GM23248 (cell line): Measurements from ENCODE around the gene EGFLAM. TPM values are rescaled to one million over a fixed set of nuclear protein-coding genes. Genes with fewer than 3 reads are reported as not detected.

ENCODE experiments used
- DNase-seq: peaks from one replicate; pipeline ENCODE4 v3.0.0-alpha.2; 2015
- H2AFZ ChIP-seq: fragments of 200-600 bp; sonication (generic); 2 replicates; pipeline ENCODE4 v1.6.1; 2016; ENCODE audit warnings: antibody characterized with exemption
- H3F3A ChIP-seq: fragments of 200-600 bp; sonication (generic); 2 replicates; pipeline ENCODE4 v1.6.1; 2016; ENCODE audit warnings: mild to moderate bottlenecking, antibody characterized with exemption, mixed run types; ENCODE audit not compliant: insufficient read depth
- H3K27ac ChIP-seq: fragments of 200-600 bp; sonication (generic); 2 replicates; pipeline ENCODE4 v1.5.1; 2016; ENCODE audit warnings: mild to moderate bottlenecking
- H3K27me3 ChIP-seq: fragments of 200-600 bp; sonication (generic); replicated peaks from 2 replicates; pipeline ENCODE4 v1.6.1; 2016; ENCODE audit warnings: mild to moderate bottlenecking; ENCODE audit not compliant: insufficient read depth
- H3K36me3 ChIP-seq: fragments of 200-600 bp; sonication (generic); 2 replicates; pipeline ENCODE4 v1.6.1; 2016; ENCODE audit warnings: low read depth, mild to moderate bottlenecking
- H3K4me1 ChIP-seq: fragments of 200-600 bp; sonication (generic); 2 replicates; pipeline ENCODE4 v1.6.1; 2016; ENCODE audit warnings: mild to moderate bottlenecking; ENCODE audit not compliant: insufficient read depth
- H3K4me2 ChIP-seq: fragments of 200-600 bp; sonication (generic); one replicate; pipeline ENCODE4 v1.6.1; 2016; ENCODE audit warnings: mild to moderate bottlenecking; ENCODE audit not compliant: unreplicated experiment
- H3K4me3 ChIP-seq: fragments of 200-600 bp; sonication (generic); 2 replicates; pipeline ENCODE4 v1.5.1; 2016; ENCODE audit warnings: mild to moderate bottlenecking
- H3K79me2 ChIP-seq: fragments of 200-600 bp; sonication (generic); 2 replicates; pipeline ENCODE4 v1.6.1; 2016; ENCODE audit warnings: mild to moderate bottlenecking; ENCODE audit not compliant: insufficient read depth
- H3K9ac ChIP-seq: fragments of 200-600 bp; sonication (generic); 2 replicates; pipeline ENCODE4 v1.6.1; 2016; ENCODE audit warnings: mild to moderate bottlenecking
- H3K9me2 ChIP-seq: fragments of 200-600 bp; sonication (generic); 2 replicates; pipeline ENCODE4 v1.6.1; 2016; ENCODE audit warnings: mixed run types, mild to moderate bottlenecking, moderate library complexity; ENCODE audit not compliant: insufficient read depth
- H3K9me3 ChIP-seq: fragments of 200-600 bp; sonication (generic); one replicate; pipeline ENCODE4 v1.6.1; 2017; ENCODE audit warnings: low read depth
- H4K20me1 ChIP-seq: fragments of 200-600 bp; sonication (generic); 2 replicates; pipeline ENCODE4 v1.6.0; 2016; ENCODE audit not compliant: insufficient read depth
- EZH2 ChIP-seq: fragments of 200-600 bp; sonication (generic); IDR thresholded peaks from 2 replicates; pipeline ENCODE4 v1.6.1; 2018; ENCODE audit warnings: antibody characterized with exemption, mild to moderate bottlenecking; ENCODE audit not compliant: insufficient read depth, poor library complexity, severe bottlenecking
- EZH2phosphoT487 ChIP-seq: fragments of 200-600 bp; sonication (generic); IDR thresholded peaks from 2 replicates; pipeline ENCODE4 v1.6.1; 2018; ENCODE audit warnings: antibody characterized with exemption, moderate library complexity, mild to moderate bottlenecking, low read depth; ENCODE audit not compliant: insufficient read depth
- WGBS, 2 experiments: methylation state at CpG; one replicate each; pipeline ENCODE4 v1.1.6; 2015 to 2017; ENCODE audit warnings: low lambda C conversion rate in 2 of 2, low coverage in 1 of 2; ENCODE audit errors: missing lambda C conversion rate in 2 of 2; 5-methylcytosine and 5-hydroxymethylcytosine counted together
- in situ Hi-C: fragments of 300-500 bp; cut with MboI; formaldehyde crosslinking; loops from 2 replicates; pipeline ENCODE4 v1.15.0; 2020
- polyA plus RNA-seq: library from polyadenylated mRNA; unstranded; fragments of >200 nt; fragmentation: Nextera tagmentation; extraction: Ambion mirVana; gene quantifications from 2 replicates; pipeline ENCODE4 v1.2.1, GENCODE V29; 2016
- total RNA-seq: library from RNA; depleted of rRNA; stranded (reverse); fragments of >200 nt; shearing (Covaris generic); gene quantifications from 2 replicates; pipeline ENCODE4 v1.2.3, GENCODE V29; 2014

The EGFLAM gene
- total and polyA plus RNA-seq, 2 experiments from 2014 or later, result not detected

DNA sequence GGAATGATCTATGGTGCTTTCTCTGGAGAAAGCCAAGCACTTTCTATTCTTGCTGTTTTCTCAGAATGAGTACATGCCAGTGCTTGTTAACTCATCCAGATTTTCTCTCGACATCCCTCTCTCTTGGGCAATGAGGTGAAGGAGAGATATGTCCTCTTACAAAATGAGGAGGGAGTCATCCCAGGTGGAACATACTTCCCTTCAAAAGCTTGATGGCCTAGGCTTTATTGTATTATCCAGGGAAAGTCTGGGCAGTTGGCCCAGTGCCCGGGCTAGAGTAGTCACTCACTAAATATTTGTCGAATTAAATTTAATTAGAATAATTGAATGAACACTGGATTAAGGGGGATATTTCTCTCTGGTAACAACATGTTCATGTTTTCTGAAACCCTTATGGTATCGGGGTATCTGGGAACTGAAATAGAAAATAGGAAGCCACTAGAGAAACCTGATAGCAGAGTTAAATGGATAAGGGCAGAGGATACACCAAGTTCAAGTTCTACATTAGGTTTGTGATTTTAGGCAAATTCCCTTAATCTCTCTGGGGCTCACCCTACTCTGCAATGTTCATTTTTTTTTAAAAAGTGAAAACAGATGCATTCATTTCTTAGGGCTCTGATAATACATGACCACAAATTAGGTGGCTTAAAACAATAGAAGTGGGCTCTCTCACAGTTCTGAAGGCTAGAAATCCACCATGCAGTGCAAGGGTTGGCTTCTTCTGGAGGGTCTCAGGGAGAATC, 198.5 kb downstream of the EGFLAM start:
- H4K20me1 ChIP-seq, result no peaks in the 10 kb centered on the region
- 0 out of 2 replicates have a peak, but pooled peaks cover 7% of the 10 kb centered on the region for H3K4me1 ChIP-seq
- H2AFZ ChIP-seq, result no peak overlapping the region
- no peaks in the 10 kb centered on the region for H3K27me3 ChIP-seq
- H3K9me3 ChIP-seq, result no peaks in the 10 kb centered on the region
- in situ Hi-C loops, result no loop called here
- no peak overlapping the region for H3K27ac ChIP-seq
- no peaks in the 10 kb centered on the region for H3K9me2 ChIP-seq
- no peak overlapping the region for H3K4me3 ChIP-seq
- H3K4me2 ChIP-seq, result no peak overlapping the region
- no peak for TF ChIP-seq EZH2phosphoT487
- no peak for TF ChIP-seq EZH2
- peak; percentile 41 for DNase-seq
- H3F3A ChIP-seq, result peaks cover 8% of the 10 kb centered on the region; the same call in 1 of the 2 replicates
- no peak overlapping the region for H3K9ac ChIP-seq
- no peaks in the 10 kb centered on the region for H3K36me3 ChIP-seq
- 54 to 57% methylated on average over 4 of the region's 4 CpGs for WGBS, 2 experiments
- H3K79me2 ChIP-seq, result no peaks in the 10 kb centered on the region

DNA sequence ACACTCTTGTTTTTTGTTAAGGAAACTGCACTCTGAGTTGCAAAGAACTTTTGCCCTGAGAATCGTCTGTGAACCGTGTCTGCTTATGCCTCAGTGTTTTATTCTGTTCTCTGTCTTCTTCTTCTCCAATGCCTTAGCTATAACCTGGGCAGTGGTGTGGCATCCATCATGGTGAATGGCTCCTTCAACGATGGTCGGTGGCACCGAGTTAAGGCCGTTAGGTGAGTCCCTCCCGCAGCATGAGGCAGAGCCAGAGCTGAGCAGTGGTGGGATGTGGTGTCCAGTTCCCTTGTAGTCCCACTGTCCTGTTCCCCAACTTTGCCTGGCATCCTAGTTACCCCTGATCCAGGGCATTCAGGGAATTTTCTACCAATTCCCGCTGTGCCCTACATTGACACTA, 199.8 kb downstream of the EGFLAM start:
- Histone ChIP-seq H3K27ac (no peak overlapping the region), H3K4me2 (no peak overlapping the region), H3K27me3 (no peaks in the 10 kb centered on the region), H3K9ac (no peak overlapping the region), H3K9me2 (no peaks in the 10 kb centered on the region), H3K4me1 (peaks cover 12% of the 10 kb centered on the region), H3K4me3 (no peak overlapping the region), H4K20me1 (no peaks in the 10 kb centered on the region), H3K9me3 (no peaks in the 10 kb centered on the region), H2AFZ (no peak overlapping the region), H3F3A (peaks cover 14% of the 10 kb centered on the region), H3K79me2 (no peaks in the 10 kb centered on the region), H3K36me3 (no peaks in the 10 kb centered on the region)
- 98 to 99% methylated on average over 8 of the region's 8 CpGs for WGBS, 2 experiments
- DNase-seq, result no peak
- no peak for TF ChIP-seq EZH2phosphoT487
- TF ChIP-seq EZH2, result no peak
- in situ Hi-C loops, result no loop called here

DNA sequence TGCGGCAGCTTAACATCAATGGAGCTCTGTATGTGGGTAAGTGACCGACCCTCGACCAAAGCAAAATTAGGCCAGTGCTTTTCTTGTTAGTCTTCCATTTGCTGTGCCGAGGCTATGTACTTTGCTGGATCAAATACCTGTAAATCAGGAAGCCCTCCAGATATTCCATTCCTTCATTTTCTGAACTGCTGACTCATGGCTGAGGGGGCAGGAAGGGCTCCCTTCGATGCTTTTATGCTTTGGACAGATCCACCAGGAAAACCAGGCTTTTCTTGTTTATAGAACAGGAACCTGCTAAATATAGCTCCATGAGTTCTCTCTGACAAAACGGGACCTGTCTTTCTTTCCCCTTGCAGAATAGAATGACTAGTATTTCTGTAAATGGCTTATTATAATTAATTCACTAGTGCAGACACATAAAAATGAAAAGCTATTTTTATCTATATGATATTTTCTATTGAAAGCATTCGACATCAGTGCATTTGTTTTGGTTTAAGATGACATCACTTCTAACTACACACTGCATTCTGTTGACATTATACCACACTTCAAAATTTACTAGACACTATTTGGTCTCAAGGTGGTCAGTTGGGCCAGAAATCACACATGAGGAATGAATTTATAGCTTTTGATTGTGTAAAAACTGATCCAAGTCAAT, 204.7 kb downstream of the EGFLAM start:
- Histone ChIP-seq H3K9ac (no peak overlapping the region), H2AFZ (no peak overlapping the region), H3K4me2 (peak overlapping the region; percentile 63), H3K27ac (no peak overlapping the region), H4K20me1 (no peaks in the 10 kb centered on the region), H3F3A (peaks cover 30% of the 10 kb centered on the region), H3K9me3 (no peaks in the 10 kb centered on the region), H3K79me2 (no peaks in the 10 kb centered on the region), H3K4me1 (peaks cover 47% of the 10 kb centered on the region), H3K9me2 (no peaks in the 10 kb centered on the region), H3K4me3 (no peak overlapping the region), H3K36me3 (no peaks in the 10 kb centered on the region), H3K27me3 (no peaks in the 10 kb centered on the region)
- WGBS, 2 experiments, result 55 to 56% methylated on average over 7 of the region's 7 CpGs
- no peak for TF ChIP-seq EZH2phosphoT487
- no peak for TF ChIP-seq EZH2
- in situ Hi-C loops, result no loop called here
- peak; percentile 39 for DNase-seq

DNA sequence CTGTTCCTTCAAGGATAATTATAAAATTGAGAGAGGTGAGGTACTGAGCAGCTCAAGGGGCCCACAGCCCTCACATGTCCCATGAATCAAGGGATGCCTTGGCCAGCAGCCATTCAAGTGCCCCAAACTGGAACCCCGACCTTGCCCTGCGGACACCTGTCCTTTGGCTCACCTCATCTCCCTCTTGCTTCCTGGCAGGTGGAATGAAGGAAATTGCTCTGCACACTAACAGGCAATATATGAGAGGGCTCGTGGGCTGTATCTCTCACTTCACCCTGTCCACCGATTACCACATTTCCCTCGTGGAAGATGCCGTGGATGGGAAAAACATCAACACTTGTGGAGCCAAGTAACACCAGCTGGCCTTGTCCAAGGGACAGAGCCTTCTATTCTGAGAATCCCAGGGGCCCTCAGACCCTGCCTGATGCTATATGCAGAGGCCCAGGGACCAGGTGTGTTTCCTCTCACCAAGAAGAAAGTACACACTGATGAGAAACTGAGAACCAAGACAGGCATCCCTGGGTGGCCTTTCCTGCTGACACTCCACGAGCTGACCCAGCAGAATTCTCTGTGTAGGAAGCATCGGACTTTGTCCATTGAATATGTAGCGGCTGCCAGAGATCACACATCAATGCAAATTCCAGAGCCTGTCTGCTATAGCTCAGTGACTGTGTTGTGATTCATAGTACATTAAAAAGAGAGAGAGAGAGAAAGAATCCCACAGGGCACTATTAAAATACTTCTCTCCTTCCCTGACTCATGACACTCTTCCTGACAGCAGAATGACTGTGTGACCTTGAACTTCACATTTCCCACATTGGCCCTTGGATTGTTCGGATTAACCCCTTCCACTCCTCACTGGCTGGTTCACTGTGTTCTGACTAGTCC, 205.5 kb downstream of the EGFLAM start:
- no peak overlapping the region for H3K9ac ChIP-seq
- H4K20me1 ChIP-seq, result no peaks in the 10 kb centered on the region
- H3F3A ChIP-seq, result peaks cover 35% of the 10 kb centered on the region
- H3K4me2 ChIP-seq, result peak overlapping the region; percentile 63
- peak; percentile 97 for DNase-seq
- H3K36me3 ChIP-seq, result no peaks in the 10 kb centered on the region
- peaks cover 54% of the 10 kb centered on the region for H3K4me1 ChIP-seq
- peak overlapping the region; percentile 47 for H3K27ac ChIP-seq
- 24 to 25% methylated on average over 10 of the region's 10 CpGs for WGBS, 2 experiments
- no peak overlapping the region for H2AFZ ChIP-seq
- H3K79me2 ChIP-seq, result no peaks in the 10 kb centered on the region
- no peak overlapping the region for H3K4me3 ChIP-seq
- TF ChIP-seq EZH2phosphoT487 (peak; percentile 91; the same call in 1 of the 2 replicates), EZH2 (no peak)
- in situ Hi-C loops, result no loop called here
- H3K9me2 ChIP-seq, result no peaks in the 10 kb centered on the region
- H3K27me3 ChIP-seq, result no peaks in the 10 kb centered on the region
- no peaks in the 10 kb centered on the region for H3K9me3 ChIP-seq
